SK-N-SH treated with all-trans-retinoic acid at 6 μM for 48 hours (cell line): ENCODE measurements around the gene GMIP.
"Not testable (repeated sequence)": the region's sequence is repeated elsewhere in the genome, so short reads cannot be mapped to it uniquely, and the experiment has no call there.

ENCODE experiments used
- ATAC-seq: fragments of 200-7000 bp; cut with Tn5 transposase; 3 replicates; pipeline ENCODE4 v1.9.1; 2020; ENCODE audit warnings: mild to moderate bottlenecking, moderate library complexity
- ARNTL ChIP-seq: fragments of 450-650 bp; formaldehyde crosslinking; IDR thresholded peaks from 2 replicates; pipeline ENCODE4 v1.5.0; 2020; ENCODE audit warnings: low read depth, mild to moderate bottlenecking, moderate library complexity, borderline replicate concordance
- BACH2 ChIP-seq: fragments of 250-450 bp; sonication (Bioruptor Pico); IDR thresholded peaks from 2 replicates; pipeline ENCODE4 v1.9.0; 2021; ENCODE audit warnings: mild to moderate bottlenecking, borderline replicate concordance
- CREB5 ChIP-seq: fragments of 250-450 bp; sonication (Bioruptor Pico); IDR thresholded peaks from 2 replicates; pipeline ENCODE4 v1.5.1; 2020; ENCODE audit warnings: low read depth, mild to moderate bottlenecking, moderate library complexity
- CSDC2 ChIP-seq: fragments of 250-450 bp; sonication (Bioruptor Pico); IDR thresholded peaks from 2 replicates; pipeline ENCODE4 v1.5.0; 2020; ENCODE audit warnings: mild to moderate bottlenecking, moderate library complexity
- ESRRG ChIP-seq: fragments of 250-450 bp; sonication (Bioruptor Pico); IDR thresholded peaks from 2 replicates; pipeline ENCODE4 v1.6.1; 2021; ENCODE audit warnings: mild to moderate bottlenecking
- GLIS3 ChIP-seq: fragments of 250-450 bp; sonication (Bioruptor Pico); IDR thresholded peaks from 2 replicates; pipeline ENCODE4 v1.5.0; 2020; ENCODE audit warnings: mild to moderate bottlenecking, moderate library complexity
- ISL1 ChIP-seq: fragments of 250-450 bp; sonication (Bioruptor Pico); IDR thresholded peaks from 2 replicates; pipeline ENCODE4 v2.1.2; 2022; ENCODE audit warnings: mild to moderate bottlenecking, moderate library complexity
- OSR1 ChIP-seq: fragments of 250-450 bp; sonication (Bioruptor Pico); IDR thresholded peaks from 2 replicates; pipeline ENCODE4 v1.8.0; 2022; ENCODE audit warnings: moderate library complexity, mild to moderate bottlenecking, inconsistent platforms
- PPARA ChIP-seq: fragments of 250-450 bp; sonication (Bioruptor Pico); IDR thresholded peaks from 2 replicates; pipeline ENCODE4 v1.5.0; 2020; ENCODE audit warnings: mild to moderate bottlenecking, borderline replicate concordance
- RARB ChIP-seq: fragments of 250-450 bp; sonication (Bioruptor Pico); IDR thresholded peaks from 2 replicates; pipeline ENCODE4 v1.8.0; 2021; ENCODE audit warnings: mild to moderate bottlenecking, moderate library complexity
- SNAI2 ChIP-seq: fragments of 250-450 bp; sonication (Bioruptor Pico); IDR thresholded peaks from 2 replicates; pipeline ENCODE4 v1.5.0; 2020; ENCODE audit warnings: mild to moderate bottlenecking, moderate library complexity
- TCF4 ChIP-seq: fragments of 250-450 bp; sonication (Bioruptor Pico); IDR thresholded peaks from 2 replicates; pipeline ENCODE4 v1.8.0; 2021; ENCODE audit warnings: mild to moderate bottlenecking, moderate library complexity, borderline replicate concordance
- TSHZ2 ChIP-seq: fragments of 250-450 bp; sonication (Bioruptor Pico); IDR thresholded peaks from 2 replicates; pipeline ENCODE4 v1.5.0; 2020; ENCODE audit warnings: mild to moderate bottlenecking, moderate library complexity
- ZC3H10 ChIP-seq: fragments of 250-450 bp; sonication (Bioruptor Pico); IDR thresholded peaks from 2 replicates; pipeline ENCODE4 v1.5.1; 2021; ENCODE audit warnings: mild to moderate bottlenecking, moderate library complexity
- ZFP3 ChIP-seq: fragments of 250-450 bp; sonication (Bioruptor Pico); IDR thresholded peaks from 2 replicates; pipeline ENCODE4 v1.5.0; 2020; ENCODE audit warnings: mild to moderate bottlenecking, moderate library complexity
- ZFP30 ChIP-seq: fragments of 450-650 bp; formaldehyde crosslinking; IDR thresholded peaks from 2 replicates; pipeline ENCODE4 v1.5.0; 2022; ENCODE audit warnings: mild to moderate bottlenecking, moderate library complexity
- ZNF565 ChIP-seq: fragments of 450-650 bp; formaldehyde crosslinking; conservative IDR thresholded peaks from 2 replicates; pipeline ENCODE4 v1.5.0; 2020; ENCODE audit warnings: low read depth, mild to moderate bottlenecking, moderate library complexity
- ZNF70 ChIP-seq: fragments of 450-650 bp; formaldehyde crosslinking; IDR thresholded peaks from 2 replicates; pipeline ENCODE4 v1.5.0; 2020; ENCODE audit warnings: mild to moderate bottlenecking, moderate library complexity
- TF ChIP-seq, protein P1 (sequence below): fragments of 250-450 bp; sonication (Bioruptor Pico); IDR thresholded peaks from 2 replicates; pipeline ENCODE4 v1.5.1; 2021; ENCODE audit warnings: mild to moderate bottlenecking, moderate library complexity

GMIP gene

DNA sequence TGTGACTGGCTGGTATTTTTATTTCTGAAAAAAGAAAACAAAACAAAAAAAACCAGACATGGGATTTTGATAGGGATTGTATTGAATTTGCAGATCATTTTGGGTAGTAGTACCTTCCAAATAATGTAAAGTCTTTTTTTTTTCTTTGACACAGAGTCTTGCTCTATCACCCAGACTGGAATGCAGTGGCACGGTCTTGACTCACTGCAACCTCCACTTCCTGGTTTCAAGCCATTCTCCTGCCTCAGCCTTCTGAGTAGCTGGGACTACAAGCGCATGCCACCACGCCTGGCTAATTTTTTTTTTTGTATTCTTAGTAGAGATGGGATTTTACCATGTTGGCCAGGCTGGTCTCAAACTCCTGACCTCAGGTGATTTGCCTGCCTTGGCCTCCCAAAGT lies 29.4 kb upstream of the GMIP start (continued):
- TF ChIP-seq, protein P1, sequence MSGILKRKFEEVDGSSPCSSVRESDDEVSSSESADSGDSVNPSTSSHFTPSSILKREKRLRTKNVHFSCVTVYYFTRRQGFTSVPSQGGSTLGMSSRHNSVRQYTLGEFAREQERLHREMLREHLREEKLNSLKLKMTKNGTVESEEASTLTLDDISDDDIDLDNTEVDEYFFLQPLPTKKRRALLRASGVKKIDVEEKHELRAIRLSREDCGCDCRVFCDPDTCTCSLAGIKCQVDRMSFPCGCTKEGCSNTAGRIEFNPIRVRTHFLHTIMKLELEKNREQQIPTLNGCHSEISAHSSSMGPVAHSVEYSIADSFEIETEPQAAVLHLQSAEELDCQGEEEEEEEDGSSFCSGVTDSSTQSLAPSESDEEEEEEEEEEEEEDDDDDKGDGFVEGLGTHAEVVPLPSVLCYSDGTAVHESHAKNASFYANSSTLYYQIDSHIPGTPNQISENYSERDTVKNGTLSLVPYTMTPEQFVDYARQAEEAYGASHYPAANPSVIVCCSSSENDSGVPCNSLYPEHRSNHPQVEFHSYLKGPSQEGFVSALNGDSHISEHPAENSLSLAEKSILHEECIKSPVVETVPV: no peak
- TF ChIP-seq TCF4 (CRISPR knock-in tag): no peak

DNA sequence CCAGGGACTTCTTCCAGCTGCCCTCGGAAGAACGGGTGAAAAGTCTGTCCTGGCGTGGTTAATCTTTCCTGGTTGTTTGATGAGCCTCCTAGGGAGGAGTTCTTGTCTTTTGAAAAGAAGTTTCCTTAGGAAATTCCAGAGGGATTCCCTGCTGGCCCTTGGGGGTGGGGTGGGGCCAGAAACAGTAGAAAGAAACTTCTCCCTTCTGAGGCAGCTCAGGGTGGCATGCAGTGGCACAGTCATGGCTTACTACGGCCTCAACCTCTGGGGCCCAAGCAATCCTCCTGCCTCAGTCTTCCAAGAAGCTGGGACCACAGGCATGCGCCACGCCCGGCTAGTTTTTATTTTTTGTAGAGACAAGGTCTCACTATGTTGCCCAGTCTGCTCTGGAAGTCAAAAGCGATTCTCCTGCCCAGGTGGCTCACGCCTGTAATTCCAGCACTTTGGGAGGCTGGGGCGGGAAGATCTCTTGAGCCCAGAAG lies 26.7 kb upstream of the GMIP start:
- no peak for ATAC-seq
- TF ChIP-seq ESRRG (CRISPR knock-in tag) (no peak), ZFP30 (no peak), TSHZ2 (CRISPR knock-in tag) (no peak), SNAI2 (no peak), ZNF565 (CRISPR knock-in tag) (no peak), ISL1 (CRISPR knock-in tag) (no peak), CREB5 (CRISPR knock-in tag) (no peak), RARB (no peak), ZC3H10 (CRISPR knock-in tag) (no peak), GLIS3 (no peak), ZNF70 (CRISPR knock-in tag) (no peak), CSDC2 (CRISPR knock-in tag) (no peak), ARNTL (no peak), OSR1 (no peak), PPARA (CRISPR knock-in tag) (no peak), ZFP3 (CRISPR knock-in tag) (no peak)
- TF ChIP-seq, protein P1: no peak
- TF ChIP-seq, all 23 proteins: peak for 0

- peak; percentile 87 for ATAC-seq
- TF ChIP-seq ZFP30 (no peak), ZNF70 (CRISPR knock-in tag) (0 out of 2 replicates have a peak, but pooled peaks have one; percentile 24)
Measured at GRCh38 chr19:19668230-19669012, 25.0 kb upstream of the GMIP start, which contains the start of gene ZNF101. Gene ZNF101, plus strand, starts transcription at chr19:19668839. Its CDS starts 125 bp downstream, at chr19:19668964.

DNA sequence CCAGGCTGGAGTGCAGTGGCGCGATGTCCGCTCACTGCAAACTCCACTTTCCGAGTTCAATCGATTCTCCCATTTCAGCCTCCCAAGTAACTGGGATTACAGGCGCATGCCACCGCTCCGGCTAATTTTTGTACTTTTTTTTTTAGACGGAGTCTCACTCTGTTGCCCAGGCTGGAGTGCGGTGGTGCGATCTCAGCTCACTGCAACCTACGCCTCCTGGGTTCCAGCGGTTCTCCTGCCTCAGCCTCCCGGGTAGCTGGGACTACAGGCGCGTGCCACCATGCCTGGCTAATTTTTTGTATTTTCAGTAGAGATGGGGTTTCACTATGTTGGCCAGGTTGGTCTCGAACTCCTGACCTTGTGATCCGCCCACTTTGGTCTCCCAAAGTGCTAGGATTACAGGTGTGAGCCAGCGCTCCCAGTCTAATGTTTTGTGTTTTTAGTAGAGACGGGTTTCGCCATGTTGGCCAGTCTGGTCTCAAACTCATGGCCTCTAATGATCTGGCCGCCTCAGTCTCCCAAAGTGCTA lies 22.0 kb upstream of the GMIP start:
- not testable (repeated sequence) for ATAC-seq

DNA sequence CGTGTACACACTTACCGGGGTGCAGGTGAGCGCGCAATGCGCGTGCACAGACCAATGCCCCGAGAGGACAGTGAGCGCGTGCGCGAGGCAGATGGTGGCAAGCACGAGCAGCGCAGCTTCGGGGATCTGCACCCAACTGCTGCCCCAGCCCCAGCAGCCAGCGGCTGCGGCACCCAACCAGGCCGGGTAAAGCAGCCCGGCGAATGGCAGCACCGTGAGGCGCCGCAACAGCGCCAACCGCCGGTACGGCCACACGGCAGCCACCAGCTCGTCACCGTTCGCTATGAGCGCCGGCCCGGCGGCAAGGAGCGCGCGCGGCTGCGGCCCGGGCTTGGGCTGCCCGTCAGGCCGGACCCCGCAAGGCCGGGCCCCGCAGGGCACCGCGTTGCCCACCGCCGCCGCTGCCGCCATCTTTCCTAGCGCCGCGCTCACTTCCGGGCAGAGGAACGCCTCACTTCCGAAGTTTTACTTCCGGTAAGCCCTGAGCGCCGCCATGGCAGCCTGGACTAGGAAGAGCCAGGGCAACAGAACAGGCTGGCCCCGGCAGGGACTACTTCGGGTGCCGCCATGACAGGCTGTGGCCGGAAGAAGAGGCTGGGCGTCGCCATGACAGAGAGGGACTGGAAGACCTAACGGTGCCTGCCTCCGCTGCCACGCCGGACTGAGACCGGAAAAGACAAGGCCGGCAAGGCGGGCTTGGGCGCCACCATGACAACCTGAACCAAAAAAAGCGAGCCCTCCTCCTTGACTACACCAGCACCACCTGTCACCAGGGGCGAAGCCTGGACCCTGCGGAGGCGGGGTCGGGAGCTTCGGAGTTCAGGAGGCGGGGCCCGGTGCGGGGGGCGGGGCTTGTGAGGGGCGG lies 20.0 kb upstream of the GMIP start, which contains the start of gene ATP13A1:
Gene ATP13A1 (minus strand): TSS at position 421 of the 865 bp plus-strand sequence. CDS start 10 bp downstream, at position 411.
- TF ChIP-seq CSDC2 (CRISPR knock-in tag): peak; percentile 58; the same call in 1 of the 2 replicates
- 0 out of 2 replicates have a peak, but pooled peaks have one; percentile 26 for TF ChIP-seq ZC3H10 (CRISPR knock-in tag)
- TF ChIP-seq BACH2 (CRISPR knock-in tag): no peak
- peak; percentile 90 for TF ChIP-seq TSHZ2 (CRISPR knock-in tag)
- ATAC-seq: peak; percentile 96
